Activated B cell treated with CpG ODN at 0.5 μM for 24 hours (primary cell): ENCODE measurements around the gene HSBP1L1. TPM values are rescaled to one million over a fixed set of nuclear protein-coding genes. Genes with fewer than 3 reads are reported as not detected.

Experiments
- ATAC-seq: fragments of 200-7000 bp; cut with Tn5 transposase; one replicate; pipeline ENCODE4 v1.10.0; 2021; ENCODE audit warnings: low read depth, mild to moderate bottlenecking, moderate library complexity
- CTCF ChIA-PET: fragments of 350-600 bp; sonication (Branson Sonifier 250); formaldehyde crosslinking; loops from one replicate; lab custom pipeline; 2021; ENCODE audit warnings: antibody characterized with exemption; lab: Charles Lee
- POLR2A ChIA-PET: fragments of 350-600 bp; sonication (Branson Sonifier 250); formaldehyde crosslinking; loops from one replicate; lab custom pipeline; 2021; ENCODE audit warnings: antibody characterized with exemption; lab: Charles Lee
- DNase-seq: peaks from one replicate; pipeline ENCODE4 v3.0.0; 2022
- H3K27ac Mint-ChIP-seq: one replicate; pipeline ENCODE4 v1.8.0; 2020; ENCODE audit warnings: mixed read lengths
- H3K27me3 Mint-ChIP-seq: one replicate; pipeline ENCODE4 v1.8.0; 2021; ENCODE audit warnings: mixed read lengths
- H3K36me3 Mint-ChIP-seq: one replicate; pipeline ENCODE4 v1.8.0; 2021; ENCODE audit warnings: low read depth, mixed read lengths
- H3K4me1 Mint-ChIP-seq: one replicate; pipeline ENCODE4 v1.8.0; 2021; ENCODE audit warnings: mixed read lengths
- H3K4me3 Mint-ChIP-seq: one replicate; pipeline ENCODE4 v1.8.0; 2020; ENCODE audit warnings: mild to moderate bottlenecking, mixed read lengths
- H3K9me3 Mint-ChIP-seq: one replicate; pipeline ENCODE4 v1.8.0; 2020; ENCODE audit warnings: mixed read lengths
- CTCF ChIP-seq: fragments of 200-600 bp; IDR thresholded peaks from one replicate; pipeline ENCODE4 v1.8.0; 2022; ENCODE audit warnings: antibody characterized with exemption, mild to moderate bottlenecking
- intact Hi-C: fragments of 100-400 bp; cut with micrococcal nuclease; formaldehyde crosslinking; loops from one replicate; pipeline ENCODE4 v1.15.1; 2024
- total RNA-seq: library from RNA; stranded (reverse); gene quantifications from 2 replicates; pipeline ENCODE4 v1.2.3, GENCODE V29; 2022

The HSBP1L1 gene
- total RNA-seq, 1 donor from 2014 or later, result 2.5 TPM

- Mint-ChIP-seq H3K36me3 (peaks cover 30% of the 10 kb centered on the region), H3K9me3 (no peaks in the 10 kb centered on the region), H3K4me1 (peaks cover 57% of the 10 kb centered on the region), H3K27me3 (no peaks in the 10 kb centered on the region), H3K4me3 (peak overlapping the region; percentile 85), H3K27ac (peak overlapping the region; percentile 92)
- TF ChIP-seq CTCF, result no peak
- CTCF ChIA-PET, result no interaction called here
- DNase-seq, result no peak
- no peak for ATAC-seq
- POLR2A ChIA-PET, result interaction anchor here (0.7 to 3.3 kb wide), 6 partner anchors 39 to 270 kb away, joined by 3 to 20 read pairs (median 4); partner anchors contain the start of genes RBFA and TXNL4A
- intact Hi-C loops, result loop anchor here (5.0 kb wide), 1 partner anchor 37 kb away; no protein-coding TSS in a partner anchor
Measured at GRCh38 chr18:79948719-79949411, 15.6 kb upstream of the HSBP1L1 start.

- H3K4me3 Mint-ChIP-seq, result peak overlapping the region; percentile 85
- TF ChIP-seq CTCF, result no peak
- DNase-seq, result no peak
- POLR2A ChIA-PET, result interaction anchor here (0.7 to 3.3 kb wide), 9 partner anchors 13 to 271 kb away, joined by 3 to 20 read pairs (median 4); partner anchors contain the start of genes HSBP1L1, RBFA and TXNL4A
- peak; percentile 56 for ATAC-seq
- no peaks in the 10 kb centered on the region for H3K9me3 Mint-ChIP-seq
- no peaks in the 10 kb centered on the region for H3K27me3 Mint-ChIP-seq
- H3K27ac Mint-ChIP-seq, result peak overlapping the region; percentile 92
- CTCF ChIA-PET, result no interaction called here
- intact Hi-C loops, result loop anchor here (2.0 to 5.0 kb wide), 5 partner anchors 38 to 881 kb away; partner anchors contain the start of genes ADNP2 and ATP9B
- H3K4me1 Mint-ChIP-seq, result peaks cover 49% of the 10 kb centered on the region
- H3K36me3 Mint-ChIP-seq, result peaks cover 26% of the 10 kb centered on the region
Measured at GRCh38 chr18:79949697-79950487, 14.6 kb upstream of the HSBP1L1 start.

DNA sequence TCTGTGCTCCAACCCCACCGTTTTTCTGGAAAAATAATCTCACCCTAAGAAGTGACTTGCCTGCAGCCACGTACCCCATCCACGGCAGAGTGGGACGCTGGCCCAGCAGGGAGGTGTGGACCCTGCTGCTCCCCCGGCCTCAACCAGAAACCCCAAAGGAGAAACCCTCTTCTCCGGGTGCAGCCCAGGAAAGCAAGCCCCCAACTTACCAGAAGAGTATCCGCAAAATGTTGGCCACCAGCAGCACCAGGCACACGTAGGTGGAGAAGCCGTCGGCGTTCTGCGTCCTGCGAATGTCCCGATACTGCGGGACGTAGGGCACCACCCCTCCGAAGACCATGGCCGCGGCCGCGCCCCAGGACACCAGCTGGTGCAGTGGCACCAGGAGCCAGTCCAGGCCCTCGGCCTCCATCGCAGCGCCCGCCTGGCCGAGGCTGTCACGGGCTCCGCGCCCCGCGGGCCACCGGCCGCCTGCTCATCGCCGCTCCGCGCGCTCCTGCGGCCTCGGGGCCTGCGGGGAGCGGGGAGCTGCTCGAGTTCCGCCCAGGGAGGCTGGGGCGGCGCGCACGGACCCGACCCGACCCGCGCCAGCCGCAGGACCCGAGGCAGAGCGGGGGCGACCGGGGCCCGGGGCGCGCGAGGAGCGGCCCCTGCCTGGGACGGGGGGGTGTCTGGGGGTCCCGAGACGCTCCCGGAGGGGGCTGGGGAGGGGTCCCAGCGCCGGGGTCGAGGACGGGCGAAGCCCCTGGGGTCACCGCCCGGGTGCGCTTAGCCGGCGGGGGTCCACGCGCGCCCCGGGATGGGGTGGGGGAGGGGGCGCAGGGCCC is 13.7 kb upstream of the HSBP1L1 start:
- DNase-seq (peak; percentile 41), ATAC-seq (peak; percentile 23)
- Mint-ChIP-seq H3K4me1 (peaks cover 41% of the 10 kb centered on the region), H3K9me3 (no peaks in the 10 kb centered on the region), H3K36me3 (peaks cover 26% of the 10 kb centered on the region), H3K27ac (peak overlapping the region; percentile 92), H3K4me3 (peak overlapping the region; percentile 85), H3K27me3 (no peaks in the 10 kb centered on the region)
- ChIA-PET POLR2A (interaction anchor here (1.0 to 3.3 kb wide), 7 partner anchors 9 to 272 kb away, joined by 4 to 20 read pairs (median 4); partner anchors contain the start of genes HSBP1L1, RBFA and TXNL4A), CTCF (no interaction called here)
- TF ChIP-seq CTCF, result no peak
- intact Hi-C loops, result loop anchor here (1.0 to 5.0 kb wide), 8 partner anchors 13 to 882 kb away; partner anchors contain the start of genes ADNP2, ATP9B, CTDP1 and TXNL4A

DNA sequence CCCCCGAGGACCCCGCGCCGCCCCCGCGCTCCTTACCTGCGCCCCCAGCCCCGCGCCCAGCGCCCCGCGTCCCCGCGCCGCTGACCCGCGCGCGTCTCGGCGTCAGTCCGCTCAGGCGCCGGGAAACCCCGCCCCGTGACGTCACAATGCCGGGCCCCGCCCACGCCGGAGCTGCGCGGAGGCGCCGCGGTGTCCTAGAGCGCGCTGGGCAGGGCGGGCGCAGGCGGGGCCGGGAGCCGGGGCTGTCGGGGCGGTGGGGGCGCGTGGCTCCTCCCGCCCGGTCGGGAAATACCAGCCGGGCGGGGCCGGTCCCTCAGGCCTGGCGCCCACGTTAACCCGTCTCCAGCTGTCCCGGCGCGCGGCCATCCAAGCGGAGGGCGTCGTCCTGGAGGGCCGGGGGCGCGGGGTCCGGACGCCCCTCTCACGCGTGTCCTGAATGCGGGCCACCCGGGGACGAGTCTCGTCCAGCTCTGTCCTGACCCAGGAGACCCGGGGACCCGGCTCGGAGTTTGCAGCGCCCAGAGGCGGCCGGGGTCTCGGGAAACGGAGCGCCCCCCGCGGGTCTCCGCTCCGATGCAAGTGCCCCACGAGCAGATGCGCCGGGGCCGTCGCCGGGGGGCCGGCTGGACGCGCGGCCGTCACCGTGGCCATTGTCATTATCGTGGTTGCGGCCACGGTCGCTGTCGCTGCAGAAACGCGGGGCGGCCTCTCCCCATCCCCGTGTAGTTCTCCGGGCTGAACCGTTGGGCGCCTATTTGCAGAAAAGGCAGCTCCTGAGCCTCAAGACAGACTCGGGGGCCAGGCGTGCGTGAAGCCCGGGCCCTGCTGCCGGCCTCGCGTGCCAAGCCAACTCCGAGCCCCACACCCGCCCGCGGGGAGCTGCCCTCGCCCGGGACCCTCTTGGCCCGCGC is 12.6 kb upstream of the HSBP1L1 start, which contains the start of gene SLC66A2:
SLC66A2 (minus strand) TSS at position 109 of the 911 bp plus-strand sequence. CDS start 727 bp downstream, outside the sequence.
- intact Hi-C loops, result loop anchor here (1.0 to 5.0 kb wide), 8 partner anchors 12 to 883 kb away; partner anchors contain the start of genes ADNP2, ATP9B, CTDP1 and TXNL4A
- no peaks in the 10 kb centered on the region for H3K27me3 Mint-ChIP-seq
- H3K27ac Mint-ChIP-seq, result peak within 1 kb of the TSS; percentile 92
- peak; percentile 80 for ATAC-seq
- no peak for TF ChIP-seq CTCF
- ChIA-PET CTCF (no interaction called here), POLR2A (interaction anchor here (0.9 to 3.3 kb wide), 5 partner anchors 11 to 82 kb away, joined by 3 to 20 read pairs (median 5); partner anchors contain the start of genes HSBP1L1, RBFA and TXNL4A)
- H3K9me3 Mint-ChIP-seq, result no peaks in the 10 kb centered on the region
- H3K4me3 Mint-ChIP-seq, result peak within 1 kb of the TSS; percentile 85
- peaks cover 19% of the 10 kb centered on the region for H3K36me3 Mint-ChIP-seq
- H3K4me1 Mint-ChIP-seq, result peaks cover 32% of the 10 kb centered on the region
- peak; percentile 97 for DNase-seq
